Tibial nerve (tissue), 4 donors: Measurements from ENCODE around the gene ZNF35.

Experiments
- CTCF ChIP-seq, 5 experiments: fragments of 200-600 bp in 3 of 5; fragments of 450-650 bp in 2 of 5; sonication (generic) in 3 of 5; IDR thresholded peaks; one replicate each; pipeline ENCODE4 v1.5.1; 2016 to 2019; ENCODE audit warnings: antibody characterized with exemption in 5 of 5, mild to moderate bottlenecking in 3 of 5, moderate library complexity in 2 of 5
- EP300 ChIP-seq, 2 donors: sonication (generic); formaldehyde crosslinking; IDR thresholded peaks; one replicate each; pipeline ENCODE4 v1.6.1; 2017; ENCODE audit warnings: antibody characterized with exemption in 2 of 2, mild to moderate bottlenecking in 1 of 2

GRCh38 chr3:44632193-44632592 lies 16.3 kb upstream of the ZNF35 start:
- TF ChIP-seq CTCF (IDR thresholded peaks at IDR 0.05) (no peak), EP300 (IDR thresholded peaks at IDR 0.05) (no peak)
